GM19463 (cell line): ENCODE results near the gene ALMS1.
"Not testable (repeated sequence)": the region's sequence is repeated elsewhere in the genome, so short reads cannot be mapped to it uniquely, and the experiment has no call there.

Source experiments
- ATAC-seq: cut with Tn5 transposase; IDR thresholded peaks from one replicate; pipeline ENCODE4 v1.9.1; 2021; ENCODE audit warnings: mild to moderate bottlenecking, moderate library complexity; ENCODE audit not compliant: unreplicated experiment

ALMS1 gene

GRCh38 chr2:73386894-73387636, 1.4 kb downstream of the ALMS1 start:
- no peak for ATAC-seq

- no peak for ATAC-seq
Measured at GRCh38 chr2:73402386-73403103, 16.9 kb downstream of the ALMS1 start.

GRCh38 chr2:73403237-73403636, 17.6 kb downstream of the ALMS1 start:
- ATAC-seq = no peak

GRCh38 chr2:73404409-73404808, 18.8 kb downstream of the ALMS1 start:
- ATAC-seq = no peak

- no peak for ATAC-seq
Measured at GRCh38 chr2:73406996-73407395, 21.4 kb downstream of the ALMS1 start.

GRCh38 chr2:73408198-73408597, 22.6 kb downstream of the ALMS1 start:
- ATAC-seq = peak; percentile 86

- no peak for ATAC-seq
Measured at GRCh38 chr2:73414696-73415095, 29.1 kb downstream of the ALMS1 start.

GRCh38 chr2:73415906-73416305, 30.3 kb downstream of the ALMS1 start:
- ATAC-seq = no peak

GRCh38 chr2:73418343-73418742, 32.7 kb downstream of the ALMS1 start:
- no peak for ATAC-seq

GRCh38 chr2:73423913-73424312, 38.3 kb downstream of the ALMS1 start:
- ATAC-seq = no peak

GRCh38 chr2:73426176-73426575, 40.5 kb downstream of the ALMS1 start:
- no peak for ATAC-seq

GRCh38 chr2:73436019-73436418, 50.4 kb downstream of the ALMS1 start:
- ATAC-seq = no peak

- no peak for ATAC-seq
Measured at GRCh38 chr2:73444202-73444601, 58.6 kb downstream of the ALMS1 start.

- no peak for ATAC-seq
Measured at GRCh38 chr2:73448856-73449255, 63.2 kb downstream of the ALMS1 start.

- ATAC-seq = no peak
Measured at GRCh38 chr2:73449404-73449803, 63.8 kb downstream of the ALMS1 start.

GRCh38 chr2:73451263-73451972, 65.8 kb downstream of the ALMS1 start:
- ATAC-seq = peak; percentile 97

GRCh38 chr2:73457982-73458381, 72.3 kb downstream of the ALMS1 start:
- no peak for ATAC-seq

GRCh38 chr2:73462388-73462787, 76.8 kb downstream of the ALMS1 start:
- ATAC-seq = not testable (repeated sequence)

- no peak for ATAC-seq
Measured at GRCh38 chr2:73468376-73468775, 82.7 kb downstream of the ALMS1 start.

- not testable (repeated sequence) for ATAC-seq
Measured at GRCh38 chr2:73483874-73484273, 98.2 kb downstream of the ALMS1 start.

GRCh38 chr2:73487112-73487657, 101.5 kb downstream of the ALMS1 start:
- ATAC-seq = no peak
